SK-N-SH (cell line): Measurements from ENCODE around the gene TEAD1. TPM values are rescaled to one million over a fixed set of nuclear protein-coding genes. Genes with fewer than 3 reads are reported as not detected.

Experiments used
- CTCF ChIA-PET: fragments of 300-600, 350-600 bp; formaldehyde crosslinking; extraction: SDS; loops from one replicate; lab custom pipeline; 2021; lab: Yijun Ruan, JAX
- POLR2A ChIA-PET: fragments of 350-600 bp; sonication (Branson Sonifier 250); formaldehyde crosslinking; extraction: SDS; loops from one replicate; lab custom pipeline; 2020; ENCODE audit warnings: antibody characterized with exemption, inconsistent platforms; lab: Yijun Ruan, JAX
- DNase-seq: peaks from one replicate; pipeline ENCODE4 v3.0.0; 2012
- H2AFZ ChIP-seq: fragments of 200-600 bp; sonication (generic); 2 replicates; pipeline ENCODE4 v1.8.1; 2016; ENCODE audit warnings: antibody characterized with exemption, mild to moderate bottlenecking, low read depth
- H3F3A ChIP-seq: fragments of 200-600 bp; sonication (generic); replicated peaks from 2 replicates; pipeline ENCODE3; 2016; ENCODE audit warnings: antibody characterized with exemption, mild to moderate bottlenecking; ENCODE audit not compliant: insufficient read depth
- H3K27ac ChIP-seq, 2 experiments: fragments of 200-500 bp in 1 of 2; fragments of 200-600 bp in 1 of 2; sonication (Bioruptor generic) in 1 of 2; sonication (generic), shearing (Covaris generic) in 1 of 2; 2 replicates each; pipeline versions ENCODE4 v1.5.1 to v1.6.1; 2014 to 2016; ENCODE audit warnings: low read depth in 2 of 2, inconsistent platforms in 1 of 2, low read length in 1 of 2, mild to moderate bottlenecking in 1 of 2, mixed read lengths in 1 of 2
- H3K27me3 ChIP-seq: fragments of 200-600 bp; sonication (generic), shearing (Covaris generic); 2 replicates; pipeline ENCODE4 v1.6.1; 2016; ENCODE audit warnings: mixed run types; ENCODE audit not compliant: insufficient read depth
- H3K36me3 ChIP-seq, 2 experiments: fragments of 200-500 bp in 1 of 2; fragments of 200-600 bp in 1 of 2; sonication (Bioruptor generic) in 1 of 2; sonication (generic) in 1 of 2; replicated peaks in 1 of 2; 2 replicates each; pipeline versions ENCODE3 to v1.5.1; 2014 to 2016; ENCODE audit warnings: low read length in 1 of 2, mild to moderate bottlenecking in 1 of 2; ENCODE audit not compliant: insufficient read depth in 2 of 2, control insufficient read depth in 1 of 2
- H3K4me1 ChIP-seq, 2 experiments: fragments of 200-500 bp in 1 of 2; fragments of 200-600 bp in 1 of 2; sonication (Bioruptor generic) in 1 of 2; sonication (generic), shearing (Covaris generic) in 1 of 2; 2 replicates each; pipeline versions ENCODE4 v1.5.1 to v1.6.1; 2014 to 2016; ENCODE audit warnings: low read depth in 1 of 2, low read length in 1 of 2, mixed run types in 1 of 2; ENCODE audit not compliant: insufficient read depth in 2 of 2, control insufficient read depth in 1 of 2
- H3K4me2 ChIP-seq: fragments of 200-600 bp; sonication (generic), shearing (Covaris generic); 2 replicates; pipeline ENCODE4 v1.6.1; 2017; ENCODE audit warnings: mixed run types
- H3K4me3 ChIP-seq, 2 experiments: fragments of 200-500 bp in 1 of 2; fragments of 200-600 bp in 1 of 2; sonication (Bioruptor generic) in 1 of 2; sonication (generic), shearing (Covaris generic) in 1 of 2; 2 replicates each; pipeline versions ENCODE4 v1.5.1 to v1.8.1; 2014 to 2016; ENCODE audit warnings: low read depth in 2 of 2, inconsistent platforms in 1 of 2, low read length in 1 of 2, mild to moderate bottlenecking in 1 of 2, mixed read lengths in 1 of 2, moderate library complexity in 1 of 2
- H3K79me2 ChIP-seq: fragments of 200-600 bp; sonication (generic); 2 replicates; pipeline ENCODE4 v1.8.1; 2017; ENCODE audit warnings: mild to moderate bottlenecking; ENCODE audit not compliant: insufficient read depth
- H3K9ac ChIP-seq: fragments of 200-600 bp; sonication (generic); 2 replicates; pipeline ENCODE4 v1.6.1; 2017; ENCODE audit warnings: mixed run types
- H3K9me2 ChIP-seq: fragments of 200-600 bp; sonication (generic); 2 replicates; pipeline ENCODE4 v1.6.1; 2017; ENCODE audit warnings: mixed run types
- H3K9me3 ChIP-seq: fragments of 200-600 bp; sonication (generic); 2 replicates; pipeline ENCODE4 v1.6.1; 2017; ENCODE audit warnings: mixed run types, mild to moderate bottlenecking, moderate library complexity
- H4K20me1 ChIP-seq: fragments of 200-600 bp; sonication (generic); 2 replicates; pipeline ENCODE4 v1.6.1; 2017; ENCODE audit warnings: mild to moderate bottlenecking, mixed run types; ENCODE audit not compliant: insufficient read depth
- ELF1 ChIP-seq: IDR thresholded peaks from 2 replicates; pipeline ENCODE4 v1.4.0; 2012
- EZH2phosphoT487 ChIP-seq: fragments of 200-600 bp; sonication (generic); IDR thresholded peaks from 2 replicates; pipeline ENCODE4 v1.6.1; 2017; ENCODE audit warnings: low read depth, mixed run types, mild to moderate bottlenecking, antibody characterized with exemption, moderate library complexity, borderline replicate concordance
- FOXM1 ChIP-seq: IDR thresholded peaks from 2 replicates; pipeline ENCODE4 v1.4.0; 2012; ENCODE audit warnings: low read depth, mild to moderate bottlenecking
- IRF3 ChIP-seq: fragments of 150-350 bp; IDR thresholded peaks from 2 replicates; pipeline ENCODE4 v1.6.1; 2016; ENCODE audit warnings: mild to moderate bottlenecking, low read depth, low read length
- MXI1 ChIP-seq: IDR thresholded peaks from 2 replicates; pipeline ENCODE4 v1.6.1; 2012; ENCODE audit warnings: mild to moderate bottlenecking, low read depth, low read length, improper control_type of control experiment
- NRF1 ChIP-seq: IDR thresholded peaks from 2 replicates; pipeline ENCODE4 v1.6.1; 2012; ENCODE audit warnings: low read depth, mild to moderate bottlenecking, low read length
- RAD21 ChIP-seq: IDR thresholded peaks from 2 replicates; pipeline ENCODE4 v1.6.1; 2012; ENCODE audit warnings: mild to moderate bottlenecking, low read length
- RCOR1 ChIP-seq: fragments of 150-350 bp; IDR thresholded peaks from 2 replicates; pipeline ENCODE4 v1.6.1; 2017; ENCODE audit warnings: antibody characterized with exemption, low read length
- RFX5 ChIP-seq: IDR thresholded peaks from 2 replicates; pipeline ENCODE4 v1.6.1; 2012; ENCODE audit warnings: mild to moderate bottlenecking, improper control_type of control experiment, low read length
- RXRA ChIP-seq: IDR thresholded peaks from 2 replicates; pipeline ENCODE4 v1.4.0; 2012; ENCODE audit warnings: low read depth, mild to moderate bottlenecking, borderline replicate concordance
- SIN3A ChIP-seq: IDR thresholded peaks from 2 replicates; pipeline ENCODE4 v1.6.1; 2012; ENCODE audit warnings: low read depth, mild to moderate bottlenecking, low read length, moderate library complexity, borderline replicate concordance
- TCF12 ChIP-seq: IDR thresholded peaks from 2 replicates; pipeline ENCODE4 v1.4.0; 2012
- USF2 ChIP-seq: fragments of 150-350 bp; IDR thresholded peaks from 2 replicates; pipeline ENCODE4 v1.6.1; 2017; ENCODE audit warnings: antibody characterized with exemption, low read length, low read depth, borderline replicate concordance
- YY1 ChIP-seq: IDR thresholded peaks from 2 replicates; pipeline ENCODE4 v1.4.0; 2012; ENCODE audit warnings: low read depth, mild to moderate bottlenecking
- WGBS: methylation state at CpG from one replicate; pipeline ENCODE4 v1.1.6; 2017; ENCODE audit warnings: low lambda C conversion rate; 5-methylcytosine and 5-hydroxymethylcytosine counted together
- polyA plus RNA-seq, 3 experiments: library from polyadenylated mRNA; depleted of rRNA; stranded (reverse); fragments of >200 nt; gene quantifications; 2 replicates each; pipeline ENCODE4 v1.2.3, GENCODE V29; 2012

Gene TEAD1
- polyA plus RNA-seq, 1 of the 3 experiments (the other 2 are of a cell fraction), result 31.2 TPM

DNA sequence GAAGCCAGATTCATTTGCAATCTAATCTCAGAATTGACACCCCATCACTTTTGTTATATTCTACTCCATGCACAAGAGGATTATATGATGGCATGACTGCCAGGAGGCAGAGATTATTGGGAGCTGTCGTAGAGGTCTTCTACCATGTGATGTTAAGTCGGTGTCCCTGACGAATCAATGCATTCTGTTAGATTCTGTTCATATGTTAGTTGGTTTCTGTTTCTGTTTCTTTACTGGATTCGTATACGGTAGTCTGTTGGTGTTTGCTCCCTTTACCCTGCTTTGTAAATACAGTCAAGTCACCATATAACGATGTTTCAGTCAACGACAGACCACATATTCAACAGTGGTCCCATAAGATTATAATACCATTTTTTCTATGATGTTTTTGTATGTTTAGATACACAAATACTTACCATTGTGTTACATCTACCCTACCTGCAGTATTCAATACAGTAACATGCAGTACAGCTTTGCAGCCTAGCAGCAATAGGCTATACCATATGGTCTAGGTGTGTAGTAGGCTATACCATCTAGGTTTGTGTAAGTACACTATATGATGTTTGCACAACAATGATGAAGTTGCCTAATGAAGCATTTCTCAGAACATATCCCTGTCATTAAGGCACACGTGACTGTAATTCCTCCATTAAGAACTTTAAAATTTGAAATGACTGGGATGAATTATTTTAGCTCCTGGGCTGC lies 312.1 kb downstream of the TEAD1 start:
- Histone ChIP-seq H3K36me3 (no peaks in the 10 kb centered on the region), H3K27ac (no peak overlapping the region), H3K4me1 (no peaks in the 10 kb centered on the region), H2AFZ (no peak overlapping the region), H3K4me2 (no peak overlapping the region), H3K27me3 (no peaks in the 10 kb centered on the region; the same call in 1 of the 2 replicates), H3K9ac (no peak overlapping the region), H3K9me2 (no peaks in the 10 kb centered on the region), H3K4me3 (no peak overlapping the region), H3F3A (no peaks in the 10 kb centered on the region), H4K20me1 (no peaks in the 10 kb centered on the region), H3K9me3 (no peaks in the 10 kb centered on the region), H3K79me2 (no peaks in the 10 kb centered on the region)
- no peak for DNase-seq
- TF ChIP-seq MXI1 (no peak), SIN3A (no peak), IRF3 (no peak), USF2 (no peak), FOXM1 (no peak), RCOR1 (no peak), RFX5 (no peak)
- ChIA-PET CTCF (interaction anchor here (1.3 kb wide), 1 partner anchor 198 kb away, joined by 3 read pairs; no protein-coding TSS in a partner anchor), POLR2A (no interaction called here)
- WGBS, result 62% methylated on average over 8 of the region's 8 CpGs

- WGBS, result 68% methylated on average over 13 of the region's 13 CpGs
- no peak overlapping the region for H3K4me2 ChIP-seq
- TF ChIP-seq ELF1 (no peak), TCF12 (no peak), RXRA (no peak), RAD21 (no peak), NRF1 (no peak), YY1 (no peak), EZH2phosphoT487 (no peak)
- TF ChIP-seq, all 33 proteins: peak for 0
- Histone ChIP-seq H3K36me3 (no peaks in the 10 kb centered on the region), H3K4me3 (no peak overlapping the region), H3K79me2 (no peaks in the 10 kb centered on the region), H3K4me1 (no peaks in the 10 kb centered on the region), H2AFZ (no peak overlapping the region), H3K9ac (no peak overlapping the region), H3F3A (no peaks in the 10 kb centered on the region), H3K9me2 (no peaks in the 10 kb centered on the region), H3K9me3 (no peaks in the 10 kb centered on the region), H3K27ac (no peak overlapping the region), H4K20me1 (no peaks in the 10 kb centered on the region), H3K27me3 (no peaks in the 10 kb centered on the region; the same call in 1 of the 2 replicates)
- ChIA-PET POLR2A (no interaction called here), CTCF (interaction anchor here (1.2 kb wide), 1 partner anchor 24 kb away, joined by 3 read pairs; no protein-coding TSS in a partner anchor)
- no peak for DNase-seq
Measured at GRCh38 chr11:12989428-12990161, 315.4 kb downstream of the TEAD1 start.
